HepG2 (cell line): ENCODE results near the gene SLC11A1. TPM values are rescaled to one million over a fixed set of nuclear protein-coding genes. Genes with fewer than 3 reads are reported as not detected.

ENCODE experiments used
- ATAC-seq: fragments of 200-7000 bp; cut with Tn5 transposase; 3 replicates; pipeline ENCODE4 v1.9.1; 2020; ENCODE audit warnings: mild to moderate bottlenecking, moderate library complexity
- BruUV-seq: library from RNA; stranded (reverse); fragments of 400-500 nt; replicated peaks from 2 replicates; lab custom pipeline; 2021; lab: Mats Ljungman, UMichigan
- CTCF ChIA-PET: fragments of 300-600 bp; formaldehyde crosslinking; extraction: SDS; loops from one replicate; lab custom pipeline; 2021; ENCODE audit warnings: low total read pairs, inconsistent platforms, low intra/inter-chr PET ratio; lab: Yijun Ruan, JAX
- POLR2A ChIA-PET: fragments of 350-600 bp; sonication (Branson Sonifier 250); formaldehyde crosslinking; loops from one replicate; lab custom pipeline; 2020; ENCODE audit warnings: antibody characterized with exemption, inconsistent platforms; lab: Yijun Ruan, JAX
- DNase-seq: peaks from one replicate; pipeline ENCODE4 v3.0.0-alpha.2; 2015; ENCODE audit warnings: low spot score
- FAIRE-seq: peaks from 3 replicates; lab custom pipeline; 2011; peaks lifted over from hg19 to GRCh38; lab: Jason Lieb, UNC
- H2AFZ ChIP-seq: one replicate; pipeline ENCODE4 v1.6.1; 2011; ENCODE audit warnings: low read length, inconsistent platforms
- H3K27ac ChIP-seq: fragments of 300-600 bp; 3 replicates; pipeline ENCODE4 v1.8.0; 2011; ENCODE audit warnings: mixed run types, mild to moderate bottlenecking, mixed read lengths, low read length, inconsistent platforms; ENCODE audit not compliant: insufficient read depth; ENCODE audit errors: extremely low read length
- H3K27me3 ChIP-seq, 2 experiments: fragments of 200-600 bp in 1 of 2; 2 replicates in 1 of 2; 3 replicates in 1 of 2; pipeline versions ENCODE4 v1.6.0 to v1.8.0; 2011; ENCODE audit warnings: low read length in 2 of 2, mild to moderate bottlenecking in 2 of 2, moderate library complexity in 2 of 2, inconsistent platforms in 1 of 2; ENCODE audit not compliant: insufficient read depth in 2 of 2, control insufficient read depth in 1 of 2
- H3K36me3 ChIP-seq, 2 experiments: fragments of 200-600 bp in 1 of 2; replicated peaks in 1 of 2; 2 replicates in 1 of 2; 3 replicates in 1 of 2; pipeline versions ENCODE4 v1.5.1 to v1.8.0; 2011; ENCODE audit warnings: low read length in 2 of 2, inconsistent platforms in 1 of 2; ENCODE audit not compliant: insufficient read depth in 2 of 2, control insufficient read depth in 1 of 2
- H3K4me1 ChIP-seq: 2 replicates; pipeline ENCODE4 v1.5.1; 2012; ENCODE audit warnings: low read length, inconsistent platforms; ENCODE audit not compliant: insufficient read depth
- H3K4me2 ChIP-seq: 2 replicates; pipeline ENCODE4 v1.6.0; 2011; ENCODE audit warnings: low read depth, low read length, inconsistent platforms
- H3K4me3 ChIP-seq, 3 experiments: fragments of 200-600 bp in 1 of 3; sonication (generic), shearing (Covaris generic) in 1 of 3; replicated peaks in 1 of 3; 2 replicates each; pipeline ENCODE4 v1.5.1; 2011 to 2016; ENCODE audit warnings: low read length in 3 of 3, inconsistent platforms in 2 of 3, low read depth in 2 of 3, mild to moderate bottlenecking in 2 of 3, control low read depth in 1 of 3, mixed read lengths in 1 of 3; ENCODE audit not compliant: insufficient read depth in 1 of 3
- H3K79me2 ChIP-seq: one replicate; pipeline ENCODE4 v1.6.1; 2011; ENCODE audit warnings: low read length, inconsistent platforms; ENCODE audit not compliant: insufficient read depth
- H3K9ac ChIP-seq: 2 replicates; pipeline ENCODE4 v1.6.0; 2011; ENCODE audit warnings: mild to moderate bottlenecking, low read depth, low read length, inconsistent platforms; ENCODE audit not compliant: insufficient read depth
- H3K9me3 ChIP-seq: 2 replicates; pipeline ENCODE4 v1.5.1; 2012; ENCODE audit warnings: mild to moderate bottlenecking, low read length
- H4K20me1 ChIP-seq: 2 replicates; pipeline ENCODE4 v1.6.0; 2011; ENCODE audit warnings: inconsistent platforms, mild to moderate bottlenecking, low read length, moderate library complexity; ENCODE audit not compliant: insufficient read depth
- ADNP ChIP-seq: sonication (generic); formaldehyde crosslinking; IDR thresholded peaks from 2 replicates; pipeline ENCODE4 v1.4.0; 2020; ENCODE audit warnings: missing genetic modification reagents
- CBX2 ChIP-seq, 2 experiments: fragments of 200-600 bp in 1 of 2; sonication (generic); formaldehyde crosslinking in 1 of 2; IDR thresholded peaks; 2 replicates each; pipeline versions ENCODE4 v1.7.0 to v1.8.1; 2018 to 2022; ENCODE audit warnings: low read depth in 2 of 2, low read length in 1 of 2, mild to moderate bottlenecking in 1 of 2, missing genetic modification reagents in 1 of 2
- CHCHD3 ChIP-seq: sonication (generic); formaldehyde crosslinking; IDR thresholded peaks from 2 replicates; pipeline ENCODE4 v1.8.0; 2022; ENCODE audit warnings: mild to moderate bottlenecking, missing genetic modification reagents, moderate library complexity
- SMC3 ChIP-seq: IDR thresholded peaks from 2 replicates; pipeline ENCODE4 v1.6.1; 2011; ENCODE audit warnings: low read length, improper control_type of control experiment
- SRY ChIP-seq: sonication (generic); formaldehyde crosslinking; IDR thresholded peaks from 2 replicates; pipeline ENCODE4 v1.8.0; 2022; ENCODE audit warnings: mild to moderate bottlenecking, missing genetic modification reagents
- ZNF564 ChIP-seq: sonication (generic); formaldehyde crosslinking; IDR thresholded peaks from 2 replicates; pipeline ENCODE4 v1.8.1; 2023; ENCODE audit warnings: mild to moderate bottlenecking, missing genetic modification reagents
- ZNF607 ChIP-seq: sonication (generic); formaldehyde crosslinking; IDR thresholded peaks from 2 replicates; pipeline ENCODE4 v1.5.1; 2020; ENCODE audit warnings: missing genetic modification reagents, mild to moderate bottlenecking, borderline replicate concordance
- WGBS: methylation state at CpG from one replicate; pipeline ENCODE4 v1.1.6; 2017; ENCODE audit warnings: low lambda C conversion rate; 5-methylcytosine and 5-hydroxymethylcytosine counted together
- in situ Hi-C: cut with HindIII; loops from 2 replicates; pipeline ENCODE4 v1.10.0; 2017; ENCODE audit warnings: low pct_unique_long_range_greater_than_20kb; ENCODE audit not compliant: extremely low pct_ligation_motif_present
- intact Hi-C: fragments of 100-400 bp; cut with micrococcal nuclease; formaldehyde crosslinking; loops from one replicate; pipeline ENCODE4 v1.10.0; 2022; ENCODE audit not compliant: unreplicated experiment
- polyA plus RNA-seq, 8 experiments: library from polyadenylated mRNA; depleted of rRNA in 3 of 8; stranded (reverse) in 7 of 8; unstranded in 1 of 8; fragments of >200 nt; fragmentation: Illumina TruSeq in 4 of 8; extraction: Trizol in 4 of 8; gene quantifications; 2 replicates each; pipeline versions ENCODE4 v1.2.1 to v1.2.3, GENCODE V29; 2011 to 2016; ENCODE audit warnings: low read depth in 4 of 8, missing spikeins in 1 of 8, mixed read lengths in 1 of 8; ENCODE audit not compliant: insufficient read depth in 1 of 8
- total RNA-seq, 5 experiments: library from RNA; depleted of rRNA; stranded (reverse); fragments of >200 nt; fragmentation: Illumina TruSeq; extraction: Trizol; gene quantifications; 2 replicates each; pipeline ENCODE4 v1.2.3, GENCODE V29; 2016; ENCODE audit warnings: low read depth in 1 of 5
- TF ChIP-seq, protein P1 (sequence below): sonication (generic); formaldehyde crosslinking; IDR thresholded peaks from 2 replicates; pipeline ENCODE4 v1.4.0; 2020; ENCODE audit warnings: missing genetic modification reagents, borderline replicate concordance
- TF ChIP-seq, protein P2 (sequence below): sonication (generic); formaldehyde crosslinking; IDR thresholded peaks from 2 replicates; pipeline ENCODE4 v1.5.1; 2020; ENCODE audit warnings: mild to moderate bottlenecking, missing genetic modification reagents, moderate library complexity
- TF ChIP-seq, protein P3 (sequence below): sonication (generic); formaldehyde crosslinking; IDR thresholded peaks from 2 replicates; pipeline ENCODE4 v1.5.0; 2020; ENCODE audit warnings: missing genetic modification reagents

The SLC11A1 gene
- total and polyA plus RNA-seq, 2 of the 13 experiments (the other 11 are each of a cell fraction or from before 2014, with no cell fraction given) = 0.33 to 2.3 TPM

DNA sequence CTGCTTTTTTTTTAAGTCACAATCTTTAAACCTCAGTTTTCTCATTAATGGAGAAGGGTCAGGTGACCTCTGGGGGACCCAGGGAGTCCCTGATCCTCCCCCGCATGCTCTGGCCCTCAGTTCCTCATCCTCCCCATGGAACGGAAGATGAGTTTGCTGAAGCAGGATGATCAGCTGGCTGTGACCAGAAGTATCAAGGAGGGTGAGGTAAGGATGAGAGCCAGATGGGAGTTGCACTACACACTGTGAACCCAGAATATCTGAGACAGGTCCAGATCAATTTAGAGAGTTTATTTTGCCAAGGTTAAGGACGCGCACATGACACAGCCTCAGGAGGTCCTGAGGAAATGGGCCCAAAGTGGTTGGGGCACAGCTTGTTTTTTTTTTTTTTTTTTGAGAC, 21.6 kb upstream of the SLC11A1 start:
- H3K27me3 ChIP-seq = no peaks in the 10 kb centered on the region; a peak in 3 of 5 replicates
- in situ Hi-C loops = no loop called here

More for the DNA sequence above, 21.6 kb upstream of the SLC11A1 start:
- TF ChIP-seq, protein P1, sequence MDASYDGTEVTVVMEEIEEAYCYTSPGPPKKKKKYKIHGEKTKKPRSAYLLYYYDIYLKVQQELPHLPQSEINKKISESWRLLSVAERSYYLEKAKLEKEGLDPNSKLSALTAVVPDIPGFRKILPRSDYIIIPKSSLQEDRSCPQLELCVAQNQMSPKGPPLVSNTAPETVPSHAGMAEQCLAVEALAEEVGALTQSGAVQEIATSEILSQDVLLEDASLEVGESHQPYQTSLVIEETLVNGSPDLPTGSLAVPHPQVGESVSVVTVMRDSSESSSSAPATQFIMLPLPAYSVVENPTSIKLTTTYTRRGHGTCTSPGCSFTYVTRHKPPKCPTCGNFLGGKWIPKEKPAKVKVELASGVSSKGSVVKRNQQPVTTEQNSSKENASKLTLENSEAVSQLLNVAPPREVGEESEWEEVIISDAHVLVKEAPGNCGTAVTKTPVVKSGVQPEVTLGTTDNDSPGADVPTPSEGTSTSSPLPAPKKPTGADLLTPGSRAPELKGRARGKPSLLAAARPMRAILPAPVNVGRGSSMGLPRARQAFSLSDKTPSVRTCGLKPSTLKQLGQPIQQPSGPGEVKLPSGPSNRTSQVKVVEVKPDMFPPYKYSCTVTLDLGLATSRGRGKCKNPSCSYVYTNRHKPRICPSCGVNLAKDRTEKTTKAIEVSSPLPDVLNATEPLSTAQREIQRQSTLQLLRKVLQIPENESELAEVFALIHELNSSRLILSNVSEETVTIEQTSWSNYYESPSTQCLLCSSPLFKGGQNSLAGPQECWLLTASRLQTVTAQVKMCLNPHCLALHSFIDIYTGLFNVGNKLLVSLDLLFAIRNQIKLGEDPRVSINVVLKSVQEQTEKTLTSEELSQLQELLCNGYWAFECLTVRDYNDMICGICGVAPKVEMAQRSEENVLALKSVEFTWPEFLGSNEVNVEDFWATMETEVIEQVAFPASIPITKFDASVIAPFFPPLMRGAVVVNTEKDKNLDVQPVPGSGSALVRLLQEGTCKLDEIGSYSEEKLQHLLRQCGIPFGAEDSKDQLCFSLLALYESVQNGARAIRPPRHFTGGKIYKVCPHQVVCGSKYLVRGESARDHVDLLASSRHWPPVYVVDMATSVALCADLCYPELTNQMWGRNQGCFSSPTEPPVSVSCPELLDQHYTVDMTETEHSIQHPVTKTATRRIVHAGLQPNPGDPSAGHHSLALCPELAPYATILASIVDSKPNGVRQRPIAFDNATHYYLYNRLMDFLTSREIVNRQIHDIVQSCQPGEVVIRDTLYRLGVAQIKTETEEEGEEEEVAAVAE (CRISPR knock-in tag) = no peak
- TF ChIP-seq ZNF564 (CRISPR knock-in tag) = no peak
- TF ChIP-seq CHCHD3 = no peak
- no peak for TF ChIP-seq SMC3
- TF ChIP-seq ZNF607 (CRISPR knock-in tag) = no peak
- TF ChIP-seq ADNP (CRISPR knock-in tag) = no peak
- TF ChIP-seq SRY (CRISPR knock-in tag) = no peak
- TF ChIP-seq, protein P2, sequence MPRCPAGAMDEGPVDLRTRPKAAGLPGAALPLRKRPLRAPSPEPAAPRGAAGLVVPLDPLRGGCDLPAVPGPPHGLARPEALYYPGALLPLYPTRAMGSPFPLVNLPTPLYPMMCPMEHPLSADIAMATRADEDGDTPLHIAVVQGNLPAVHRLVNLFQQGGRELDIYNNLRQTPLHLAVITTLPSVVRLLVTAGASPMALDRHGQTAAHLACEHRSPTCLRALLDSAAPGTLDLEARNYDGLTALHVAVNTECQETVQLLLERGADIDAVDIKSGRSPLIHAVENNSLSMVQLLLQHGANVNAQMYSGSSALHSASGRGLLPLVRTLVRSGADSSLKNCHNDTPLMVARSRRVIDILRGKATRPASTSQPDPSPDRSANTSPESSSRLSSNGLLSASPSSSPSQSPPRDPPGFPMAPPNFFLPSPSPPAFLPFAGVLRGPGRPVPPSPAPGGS = no peak
- no peak for TF ChIP-seq CBX2 (IDR thresholded peaks at IDR 0.05; ENCODE audit: low read depth, low read length)
- no peak for TF ChIP-seq CBX2 (CRISPR knock-in tag; IDR thresholded peaks at IDR 0.05; ENCODE audit: low read depth)
- TF ChIP-seq, protein P3, sequence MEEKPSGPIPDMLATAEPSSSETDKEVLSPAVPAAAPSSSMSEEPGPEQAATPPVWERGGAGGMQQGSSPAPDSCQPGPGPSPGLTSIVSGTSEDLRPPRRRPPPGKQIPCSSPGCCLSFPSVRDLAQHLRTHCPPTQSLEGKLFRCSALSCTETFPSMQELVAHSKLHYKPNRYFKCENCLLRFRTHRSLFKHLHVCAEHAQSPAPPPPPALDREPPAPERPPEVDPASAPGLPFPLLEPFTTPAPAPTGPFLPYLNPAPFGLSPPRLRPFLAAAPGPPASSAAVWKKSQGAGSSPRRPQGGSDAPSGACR = no peak
- Histone ChIP-seq H3K9me3 (no peaks in the 10 kb centered on the region), H3K36me3 (no peaks in the 10 kb centered on the region), H3K79me2 (no peaks in the 10 kb centered on the region), H3K9ac (no peak overlapping the region), H3K4me1 (peaks cover 65% of the 10 kb centered on the region), H3K27ac (no peak overlapping the region), H2AFZ (no peak overlapping the region), H4K20me1 (no peaks in the 10 kb centered on the region), H3K4me2 (no peak overlapping the region), H3K4me3 (no peak overlapping the region)
- intact Hi-C loops = no loop called here
- DNase-seq (no peak), ATAC-seq (no peak), FAIRE-seq (no peak)
- WGBS = 68% methylated on average over 4 of the region's 4 CpGs
- CTCF ChIA-PET = no interaction called here
- POLR2A ChIA-PET = interaction anchor here (1.5 to 2.4 kb wide), 2 partner anchors 26 to 40 kb away, joined by 3 to 8 read pairs; partner anchors contain the start of gene CTDSP1
- BruUV-seq = no TSS peak
